Endodermal cell (in vitro differentiated cells): ENCODE data around the gene VAV2. TPM values are rescaled to one million over a fixed set of nuclear protein-coding genes. Genes with fewer than 3 reads are reported as not detected.

Experiments
- DNase-seq: peaks from one replicate; pipeline ENCODE4 v3.0.0-alpha.2; 2017
- H3K27ac ChIP-seq: 2 replicates; pipeline ENCODE4 v1.5.1; 2013; ENCODE audit warnings: mild to moderate bottlenecking, low read depth, low read length, moderate library complexity
- H3K27me3 ChIP-seq: 2 replicates; pipeline ENCODE4 v1.6.1; 2013; ENCODE audit warnings: mild to moderate bottlenecking, low read length, moderate library complexity; ENCODE audit not compliant: insufficient read depth, control insufficient read depth, poor library complexity, severe bottlenecking
- H3K36me3 ChIP-seq: 2 replicates; pipeline ENCODE4 v1.7.0; 2013; ENCODE audit warnings: mild to moderate bottlenecking, low read length, moderate library complexity; ENCODE audit not compliant: control insufficient read depth, insufficient read depth
- H3K4me1 ChIP-seq: one replicate; pipeline ENCODE4 v1.7.0; 2013; ENCODE audit warnings: low read length; ENCODE audit not compliant: control insufficient read depth, insufficient read depth
- H3K4me3 ChIP-seq: 2 replicates; pipeline ENCODE4 v1.5.1; 2013; ENCODE audit warnings: mild to moderate bottlenecking, low read length, moderate library complexity
- H3K9ac ChIP-seq: 2 replicates; pipeline ENCODE4 v1.6.1; 2013; ENCODE audit warnings: mild to moderate bottlenecking, low read length, moderate library complexity; ENCODE audit not compliant: poor library complexity, severe bottlenecking; ENCODE audit errors: extremely low read depth
- H3K9me3 ChIP-seq: 2 replicates; pipeline ENCODE4 v1.6.1; 2013; ENCODE audit warnings: mild to moderate bottlenecking, low read length, moderate library complexity; ENCODE audit not compliant: control insufficient read depth
- H3K27ac Mint-ChIP-seq: 2 replicates; pipeline ENCODE4 v1.8.0; 2020; ENCODE audit warnings: mixed read lengths
- H3K27me3 Mint-ChIP-seq: 2 replicates; pipeline ENCODE4 v1.8.0; 2021; ENCODE audit warnings: mild to moderate bottlenecking, mixed read lengths; ENCODE audit not compliant: insufficient read depth
- H3K36me3 Mint-ChIP-seq: 2 replicates; pipeline ENCODE4 v1.8.0; 2020; ENCODE audit warnings: low read depth, mixed read lengths
- H3K4me1 Mint-ChIP-seq: 2 replicates; pipeline ENCODE4 v1.8.0; 2020; ENCODE audit warnings: mixed read lengths
- H3K4me3 Mint-ChIP-seq: 2 replicates; pipeline ENCODE4 v1.8.0; 2020; ENCODE audit warnings: mild to moderate bottlenecking, moderate library complexity, mixed read lengths
- H3K9me3 Mint-ChIP-seq: 2 replicates; pipeline ENCODE4 v1.8.0; 2020; ENCODE audit warnings: mild to moderate bottlenecking, mixed read lengths
- CTCF ChIP-seq: fragments of 200-600 bp; sonication (generic); conservative IDR thresholded peaks from 2 replicates; pipeline ENCODE4 v1.5.0; 2021; ENCODE audit warnings: antibody characterized with exemption, mild to moderate bottlenecking
- WGBS, 2 experiments: methylation state at CpG; one replicate each; pipeline versions ENCODE4 v1.1.5 to v1.1.7; 2013; ENCODE audit warnings: missing lambda C conversion rate in 2 of 2, mixed read lengths in 1 of 2; ENCODE audit not compliant: insufficient coverage in 1 of 2, insufficient read length in 1 of 2; 5-methylcytosine and 5-hydroxymethylcytosine counted together
- total RNA-seq, 2 donors: library from RNA; stranded (reverse); fragmentation: NEBNext Ultra II Directional in 1 of 2; extraction: Animal tissue kit (Norgen Biotek cat#: 25700) in 1 of 2; gene quantifications; 2 replicates in 1 of 2; 3 replicates in 1 of 2; pipeline ENCODE4 v1.2.1, GENCODE V29; 2021

VAV2 gene
- total RNA-seq, 2 donors from 2014 or later = 29.8 to 35.9 TPM

GRCh38 chr9:133981589-133981957 is 10.6 kb downstream of the VAV2 start:
- Histone ChIP-seq H3K9ac (no peak overlapping the region), H3K9me3 (no peaks in the 10 kb centered on the region), H3K4me1 (no peaks in the 10 kb centered on the region), H3K4me3 (no peak overlapping the region), H3K36me3 (no peaks in the 10 kb centered on the region), H3K27me3 (no peaks in the 10 kb centered on the region), H3K27ac (no peak overlapping the region)
- Mint-ChIP-seq H3K4me1 (peaks cover 14% of the 10 kb centered on the region), H3K9me3 (no peaks in the 10 kb centered on the region), H3K27ac (no peak overlapping the region), H3K36me3 (no peaks in the 10 kb centered on the region), H3K4me3 (no peak overlapping the region), H3K27me3 (no peaks in the 10 kb centered on the region)
- 93% methylated on average over 14 of the region's 14 CpGs for WGBS, 2 experiments
- TF ChIP-seq CTCF = no peak
- DNase-seq = no peak

- Mint-ChIP-seq H3K4me3 (no peak overlapping the region), H3K9me3 (no peaks in the 10 kb centered on the region), H3K27ac (peak overlapping the region; percentile 66), H3K36me3 (no peaks in the 10 kb centered on the region), H3K27me3 (no peaks in the 10 kb centered on the region), H3K4me1 (peaks cover 8% of the 10 kb centered on the region)
- no peaks in the 10 kb centered on the region for H3K9me3 ChIP-seq
- H3K27ac ChIP-seq = no peak overlapping the region
- H3K9ac ChIP-seq = no peak overlapping the region
- no peak overlapping the region for H3K4me3 ChIP-seq
- H3K4me1 ChIP-seq = no peaks in the 10 kb centered on the region
- no peak for TF ChIP-seq CTCF
- H3K27me3 ChIP-seq = no peaks in the 10 kb centered on the region
- H3K36me3 ChIP-seq = no peaks in the 10 kb centered on the region
- no peak for DNase-seq
- 93% methylated on average over 18 to 25 of the region's 25 CpGs for WGBS, 2 experiments
These were observed 11.1 kb downstream of the VAV2 start for GRCh38 chr9:133980864-133981588.

GRCh38 chr9:133979921-133980863 is 11.9 kb downstream of the VAV2 start:
- Mint-ChIP-seq H3K4me1 (peaks cover 5% of the 10 kb centered on the region), H3K27me3 (no peaks in the 10 kb centered on the region), H3K27ac (no peak overlapping the region), H3K4me3 (no peak overlapping the region), H3K9me3 (no peaks in the 10 kb centered on the region), H3K36me3 (no peaks in the 10 kb centered on the region)
- no peak for DNase-seq
- no peaks in the 10 kb centered on the region for H3K9me3 ChIP-seq
- peak overlapping the region; percentile 57 for H3K27ac ChIP-seq
- no peaks in the 10 kb centered on the region for H3K4me1 ChIP-seq
- no peaks in the 10 kb centered on the region for H3K36me3 ChIP-seq
- H3K9ac ChIP-seq = no peak overlapping the region
- no peak for TF ChIP-seq CTCF
- WGBS, 2 experiments = 95 to 97% methylated on average over 12 to 21 of the region's 22 CpGs
- H3K4me3 ChIP-seq = no peak overlapping the region
- H3K27me3 ChIP-seq = no peaks in the 10 kb centered on the region
